ENCODE data around the gene ZMIZ2.
"Not testable (repeated sequence)": the region's sequence is repeated elsewhere in the genome, so short reads cannot be mapped to it uniquely, and the experiment has no call there.

Gene ZMIZ2

GRCh38 chr7:44769776-44770294 is 21.2 kb downstream of the ZMIZ2 start:
- DNase-seq (ENCODE audit: low read depth) = no peak

DNA sequence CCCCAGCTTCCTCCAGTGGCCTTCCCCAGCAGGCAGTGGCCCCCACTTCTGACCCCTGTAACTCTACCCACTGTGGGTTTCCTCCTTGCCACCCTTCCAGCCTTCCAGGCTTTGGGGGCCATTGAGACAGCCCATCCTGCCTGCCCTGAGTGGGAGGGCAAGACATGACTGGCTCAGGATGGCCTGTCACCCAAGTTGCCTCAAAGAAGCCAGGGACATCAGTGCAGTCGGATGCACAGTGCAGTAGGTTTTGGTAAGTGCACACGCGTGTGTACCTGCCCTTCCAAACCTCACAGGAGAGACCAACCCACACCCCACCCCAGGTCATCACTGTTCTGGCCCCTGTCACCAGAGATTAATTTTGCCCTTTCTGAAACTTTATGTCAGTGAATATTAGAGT is 22.7 kb downstream of the ZMIZ2 start:
- no peak for DNase-seq (ENCODE audit: low read depth)

GRCh38 chr7:44772440-44772839 is 23.8 kb downstream of the ZMIZ2 start:
- no peak for DNase-seq (ENCODE audit: low read depth)

DNA sequence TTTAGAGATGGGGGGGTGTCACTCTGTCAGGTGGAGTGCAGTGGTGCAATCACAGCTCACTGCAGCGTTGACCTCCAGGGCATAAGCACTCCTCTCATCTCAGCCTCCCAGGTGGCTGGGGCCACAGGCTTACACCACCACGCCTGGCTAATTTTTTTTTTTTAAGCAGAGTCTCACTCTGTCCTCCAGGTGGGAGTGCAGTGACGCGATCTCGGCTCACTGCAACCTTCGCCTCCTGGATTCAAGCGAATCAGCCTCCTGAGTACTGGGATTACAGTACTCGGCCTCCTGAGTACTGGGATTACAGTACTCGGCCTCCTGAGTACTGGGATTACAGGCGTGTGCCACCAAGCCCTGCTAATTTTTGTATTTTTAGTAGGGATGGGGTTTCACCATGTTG is 24.2 kb downstream of the ZMIZ2 start:
- DNase-seq (ENCODE audit: low read depth) = no peak

DNA sequence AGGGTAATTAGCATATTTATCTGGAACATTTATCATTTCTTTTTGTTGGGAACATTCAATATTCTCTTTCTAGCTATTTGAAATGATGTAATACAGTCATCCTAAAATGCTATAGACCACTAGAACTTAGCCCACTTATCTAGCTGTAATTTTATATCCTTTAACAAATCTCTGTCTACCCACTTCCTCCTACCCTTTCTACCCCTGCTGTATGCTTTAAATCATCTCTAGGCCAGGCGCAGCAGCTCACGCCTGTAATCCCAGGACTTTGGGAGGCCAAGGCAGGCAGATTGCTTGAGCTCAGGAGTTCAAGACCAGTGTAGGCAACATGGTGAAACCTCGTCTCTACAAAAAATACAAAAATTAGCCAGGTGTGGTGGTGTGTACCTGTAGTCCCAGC is 25.8 kb downstream of the ZMIZ2 start:
- DNase-seq (ENCODE audit: low read depth) = not testable (repeated sequence)

- no peak for DNase-seq (ENCODE audit: low read depth)
These were observed 26.9 kb downstream of the ZMIZ2 start for GRCh38 chr7:44775383-44776107.

GRCh38 chr7:44776211-44776610 is 27.6 kb downstream of the ZMIZ2 start:
- no peak for DNase-seq (ENCODE audit: low read depth)

DNA sequence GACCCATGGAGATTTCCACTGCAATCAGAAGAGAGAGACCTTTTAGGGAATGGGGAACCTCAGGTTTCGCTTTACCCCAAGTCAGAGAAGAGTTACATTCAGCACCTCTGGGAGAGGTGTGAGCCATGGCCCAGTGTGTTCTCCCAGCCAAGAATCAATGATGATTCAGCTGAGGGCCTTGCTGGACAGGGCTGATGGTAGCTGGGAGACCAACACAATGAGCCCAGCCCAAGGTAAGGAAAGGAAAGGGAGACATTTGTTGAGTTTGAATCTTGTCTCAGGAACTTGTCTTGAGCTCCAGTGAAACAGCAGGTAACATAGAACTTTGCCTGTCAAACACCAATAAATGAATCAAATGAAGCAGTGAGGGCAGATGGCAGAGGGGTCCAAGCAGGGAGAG is 33.8 kb downstream of the ZMIZ2 start:
- DNase-seq (ENCODE audit: low read depth) = no peak

DNA sequence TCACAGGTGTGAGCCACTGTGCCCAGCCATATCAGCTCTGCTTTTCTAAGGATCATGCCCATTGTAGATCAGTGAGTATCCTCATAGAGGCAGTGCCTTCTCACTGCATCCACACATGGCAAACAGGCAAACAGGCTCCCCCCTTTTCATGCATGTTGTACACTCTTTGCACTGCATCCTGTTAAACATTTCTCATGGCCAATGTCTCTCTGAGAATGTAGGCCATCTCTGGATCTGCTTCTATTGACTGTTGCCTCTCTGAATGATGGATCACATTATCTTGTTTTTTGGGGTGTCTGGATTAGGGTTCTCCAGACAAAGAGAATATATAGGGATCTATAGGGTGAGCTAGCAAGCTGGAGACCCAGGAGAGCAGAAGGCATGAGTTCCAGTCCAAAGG is 34.8 kb downstream of the ZMIZ2 start:
- DNase-seq (ENCODE audit: low read depth) = no peak

DNA sequence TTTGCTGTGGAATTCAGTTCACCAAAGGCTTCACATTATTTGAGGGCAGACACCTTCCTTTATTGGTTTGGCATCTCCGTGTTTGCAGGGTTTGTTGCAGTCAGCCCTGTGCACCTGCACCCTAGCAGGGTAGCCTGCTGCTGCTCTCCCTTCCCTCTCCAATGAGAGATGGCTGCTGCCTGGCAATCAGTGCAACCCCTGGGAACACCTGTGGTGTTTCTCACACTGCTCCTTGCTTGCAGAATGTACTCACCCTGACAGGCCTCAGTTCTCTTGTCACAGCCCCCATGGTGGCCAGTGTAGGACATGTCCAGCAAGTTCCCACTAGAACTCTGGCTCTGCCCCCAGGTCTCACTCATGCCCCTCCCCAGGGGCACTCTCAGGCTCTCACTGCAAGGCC is 35.7 kb downstream of the ZMIZ2 start:
- DNase-seq (ENCODE audit: low read depth) = no peak

DNA sequence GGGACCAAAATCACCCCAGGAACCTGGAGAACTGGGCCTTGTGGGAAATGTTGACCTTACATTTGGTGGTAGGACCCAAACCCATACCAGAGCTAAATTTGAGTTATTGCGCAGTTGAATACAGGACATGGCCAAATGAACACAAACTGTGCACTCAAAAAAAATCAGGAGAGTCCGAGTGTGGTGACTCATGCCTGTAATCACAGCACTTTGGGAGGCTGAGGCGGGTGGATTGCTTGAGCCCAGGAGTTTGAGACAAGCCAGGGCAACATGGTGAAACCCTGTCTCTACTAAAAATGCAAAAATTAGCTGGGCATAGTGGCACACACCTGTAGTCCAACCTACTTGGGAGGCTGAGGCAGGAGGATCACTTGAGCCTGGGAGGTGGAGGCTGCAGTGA is 36.6 kb downstream of the ZMIZ2 start:
- not testable (repeated sequence) for DNase-seq (ENCODE audit: low read depth)

- DNase-seq (ENCODE audit: low read depth) = no peak
These were observed 38.4 kb downstream of the ZMIZ2 start for GRCh38 chr7:44787041-44787440.

DNA sequence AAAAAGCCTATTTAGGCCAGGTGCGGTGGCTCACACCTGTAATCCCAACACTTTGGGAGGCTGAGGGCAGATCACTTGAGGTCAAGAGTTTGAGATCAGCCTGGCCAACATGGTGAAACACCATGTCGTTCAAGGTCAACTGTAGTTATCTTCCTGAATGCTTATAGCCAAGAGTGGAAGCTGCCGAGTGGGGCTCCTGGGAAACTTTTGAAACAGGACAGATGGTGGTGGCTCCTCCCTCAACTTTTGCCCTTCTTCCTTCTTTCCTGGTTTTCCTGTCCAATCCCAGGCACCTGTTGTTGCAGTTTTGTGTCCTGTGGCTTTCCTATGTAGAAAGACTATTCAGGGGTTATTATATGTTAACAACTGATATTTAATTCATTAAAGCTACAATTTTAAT is 39.1 kb downstream of the ZMIZ2 start:
- DNase-seq (ENCODE audit: low read depth) = no peak

GRCh38 chr7:44789990-44790389 is 41.3 kb downstream of the ZMIZ2 start:
- DNase-seq (ENCODE audit: low read depth) = no peak

GRCh38 chr7:44791278-44792219 is 42.9 kb downstream of the ZMIZ2 start:
- no peak for DNase-seq (ENCODE audit: low read depth)

DNA sequence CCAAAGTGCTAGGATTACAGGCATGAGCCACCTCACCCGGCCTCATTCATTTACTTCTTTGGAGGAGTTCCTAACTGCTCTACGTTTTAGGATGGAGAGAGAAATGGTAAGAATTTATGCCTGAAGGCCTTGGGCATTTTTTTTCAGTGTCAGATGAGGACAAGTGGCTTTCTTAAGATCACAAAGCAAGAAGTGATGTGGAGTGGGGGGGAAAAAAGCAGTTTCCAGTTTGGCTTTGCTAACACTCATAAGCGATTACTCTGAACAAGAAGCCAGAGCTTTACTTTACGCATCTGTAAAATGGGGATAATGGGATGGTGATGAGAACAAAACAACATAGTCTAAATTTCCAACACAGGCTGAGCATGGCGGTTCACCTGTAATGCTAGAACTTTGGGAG is 45.3 kb downstream of the ZMIZ2 start:
- no peak for DNase-seq (ENCODE audit: low read depth)

GRCh38 chr7:44794331-44794730 is 45.7 kb downstream of the ZMIZ2 start:
- DNase-seq (ENCODE audit: low read depth) = no peak

GRCh38 chr7:44796034-44796503 is 47.4 kb downstream of the ZMIZ2 start:
- no peak for DNase-seq (ENCODE audit: low read depth)

- peak; percentile 97 for DNase-seq (ENCODE audit: low read depth)
These were observed 48.1 kb downstream of the ZMIZ2 start, which contains the start of gene PPIA for GRCh38 chr7:44796504-44797328. TSS of gene PPIA (plus strand) at chr7:44796681. CDS start at chr7:44796725, 44 bp downstream.

DNA sequence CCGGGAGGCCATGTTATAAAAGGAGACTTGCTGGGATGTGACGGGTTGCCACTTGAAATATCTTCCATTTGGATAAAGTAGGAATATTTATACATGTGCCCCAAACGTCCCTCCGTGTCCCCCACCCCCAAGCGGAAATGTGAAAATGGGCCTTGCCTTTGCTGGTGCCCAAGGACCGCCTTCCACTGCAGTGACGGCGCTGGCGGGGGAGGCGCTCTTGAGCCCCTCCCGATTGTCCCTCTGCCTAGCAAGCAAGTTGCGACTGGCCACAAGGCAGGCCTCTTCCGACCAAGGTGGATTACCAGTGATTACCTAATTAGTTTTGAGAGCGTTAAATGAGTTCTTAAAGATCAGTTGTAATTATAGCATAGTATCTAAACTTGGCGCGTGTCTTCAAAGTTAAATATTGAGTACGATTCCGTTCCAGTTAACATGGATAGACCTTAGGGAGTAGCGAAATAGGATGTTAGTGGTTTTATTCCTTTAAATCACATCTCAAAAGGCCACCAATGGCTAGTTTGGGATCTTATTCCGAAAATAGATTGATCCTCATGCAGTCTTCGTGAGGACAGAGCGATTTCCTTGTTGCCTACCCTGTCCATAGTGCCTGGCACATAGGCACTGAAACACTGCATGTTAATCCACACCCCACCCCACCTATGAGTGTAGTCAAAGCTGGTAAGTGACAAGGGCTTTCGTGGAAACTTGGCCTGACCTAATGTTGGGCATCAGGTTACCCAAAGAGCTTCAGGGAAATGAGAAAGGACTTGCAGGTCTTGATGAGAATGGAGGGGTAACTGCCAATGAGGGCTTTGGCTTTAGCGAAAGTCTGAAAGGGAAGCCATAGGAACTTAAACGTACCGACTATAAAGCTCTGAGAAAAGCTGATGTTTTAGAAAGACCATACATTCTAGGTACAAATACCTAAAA is 48.9 kb downstream of the ZMIZ2 start:
- peak; percentile 72 for DNase-seq (ENCODE audit: low read depth)

Measured in stimulated activated CD8-positive, alpha-beta memory T cell treated with anti-CD3 and anti-CD28 coated beads, Interleukin-4, amount 100 ng/mL, for 24 hours (primary cell).